Spinal cord (tissue), 4 donors: Measurements from ENCODE around the gene HDHD5. TPM values are rescaled to one million over a fixed set of nuclear protein-coding genes. Genes with fewer than 3 reads are reported as not detected.

ENCODE experiments used
- polyA plus RNA-seq, 2 donors: library from polyadenylated mRNA; unstranded; fragments of 120-200 nt; gene quantifications; one replicate each; pipeline ENCODE4 v1.2.1, GENCODE V29; 2013; ENCODE audit not compliant: insufficient read length in 2 of 2
- total RNA-seq, 2 donors: library from RNA; depleted of rRNA in 1 of 2; stranded (reverse); fragments of 120-200 nt in 1 of 2; fragments of >200 nt in 1 of 2; gene quantifications; one replicate each; pipeline versions ENCODE4 v1.2.3 to v1.2.4, GENCODE V29; 2013 to 2014

The HDHD5 gene
- total and polyA plus RNA-seq, 4 donors, result 23.9 to 51.9 (median 36.7) TPM

Other genes starting within 250 kb of the HDHD5 start
- gene GAB4, start 151.1 kb downstream of the HDHD5 start, total RNA-seq, result under 1 TPM; 0.06 to 0.10 TPM
- gene GAB4, start 151.1 kb downstream of the HDHD5 start, polyA plus RNA-seq, result under 1 TPM; 0.25 to 0.36 TPM
- gene IL17RA, start 74.3 kb downstream of the HDHD5 start, total RNA-seq, result 1 to 10 TPM; 6.0 TPM
- gene IL17RA, start 74.3 kb downstream of the HDHD5 start, polyA plus RNA-seq, result 10 to 100 TPM in 1 of 2 donors, 1 to 10 TPM in 1; 8.1 to 10.5 TPM
- 1 to 10 TPM; 2.1 to 4.6 TPM for gene TMEM121B, start 37.9 kb downstream of the HDHD5 start, total RNA-seq
- 10 to 100 TPM; 12.7 to 12.9 TPM for gene TMEM121B, start 37.9 kb downstream of the HDHD5 start, polyA plus RNA-seq
- gene ADA2, start 60.2 kb upstream of the HDHD5 start, total RNA-seq, result 10 to 100 TPM; 15.7 to 17.7 TPM
- 10 to 100 TPM; 23.1 to 30.5 TPM for gene ADA2, start 60.2 kb upstream of the HDHD5 start, polyA plus RNA-seq
- 1 to 10 TPM; 5.1 to 7.4 TPM for gene CECR2, start 210.2 kb upstream of the HDHD5 start, total RNA-seq
- 10 to 100 TPM; 14.2 to 17.0 TPM for gene CECR2, start 210.2 kb upstream of the HDHD5 start, polyA plus RNA-seq